ENCODE data around the gene TFF2.

Gene TFF2

GRCh38 chr21:42350927-42351426 lies at the start of gene TFF2:
Gene TFF2, minus strand, starts transcription at chr21:42350994. Its CDS starts 37 bp downstream, at chr21:42350957.
- no peak for DNase-seq

- DNase-seq = no peak
These were observed 49.7 kb upstream of the TFF2 start for GRCh38 chr21:42400525-42400924.

- DNase-seq = no peak
These were observed 47.7 kb upstream of the TFF2 start for GRCh38 chr21:42398436-42399028.

GRCh38 chr21:42397746-42398394 lies 47.1 kb upstream of the TFF2 start:
- peak in 1 of 6 experiments; percentile 23 for DNase-seq

- DNase-seq = no peak
These were observed 46.3 kb upstream of the TFF2 start for GRCh38 chr21:42396799-42397745.

- no peak for DNase-seq
These were observed 45.3 kb upstream of the TFF2 start, which contains the start of gene TMPRSS3 for GRCh38 chr21:42395905-42396651. Gene TMPRSS3, minus strand, starts transcription at chr21:42396052. Its CDS starts 635 bp downstream, at chr21:42395417.

GRCh38 chr21:42395302-42395701 lies 44.5 kb upstream of the TFF2 start:
- no peak for DNase-seq

GRCh38 chr21:42393443-42393950 lies 42.7 kb upstream of the TFF2 start:
- no peak for DNase-seq

- DNase-seq = peak in 4 of 6 experiments; percentile 10 to 51 (median 44)
These were observed 42.1 kb upstream of the TFF2 start for GRCh38 chr21:42392731-42393442.

GRCh38 chr21:42391297-42391696 lies 40.5 kb upstream of the TFF2 start:
- DNase-seq = no peak

- no peak for DNase-seq
These were observed 39.9 kb upstream of the TFF2 start for GRCh38 chr21:42390696-42391095.

GRCh38 chr21:42390193-42390592 lies 39.4 kb upstream of the TFF2 start:
- DNase-seq = no peak

GRCh38 chr21:42389449-42389835 lies 38.6 kb upstream of the TFF2 start:
- no peak for DNase-seq

GRCh38 chr21:42388740-42389448 lies 38.1 kb upstream of the TFF2 start:
- DNase-seq = no peak

- no peak for DNase-seq
These were observed 37.1 kb upstream of the TFF2 start for GRCh38 chr21:42387843-42388340.

- DNase-seq = no peak
These were observed 36.4 kb upstream of the TFF2 start for GRCh38 chr21:42387164-42387563.

GRCh38 chr21:42386034-42386591 lies 35.3 kb upstream of the TFF2 start:
- no peak for DNase-seq

- no peak for DNase-seq
These were observed 34.8 kb upstream of the TFF2 start for GRCh38 chr21:42385619-42386018.

GRCh38 chr21:42384989-42385388 lies 34.2 kb upstream of the TFF2 start:
- DNase-seq = no peak

- no peak for DNase-seq
These were observed 33.6 kb upstream of the TFF2 start for GRCh38 chr21:42384156-42384945.
